Stimulated activated naive CD4-positive, alpha-beta T cell treated with Interleukin-2 at 50 U/mL for 16 hours (primary cell): ENCODE data around the gene CSNK1A1L.

Experiments
- DNase-seq: peaks from one replicate; lab custom pipeline; 2025; lab: John Stamatoyannopoulos, UW

CSNK1A1L gene

DNA sequence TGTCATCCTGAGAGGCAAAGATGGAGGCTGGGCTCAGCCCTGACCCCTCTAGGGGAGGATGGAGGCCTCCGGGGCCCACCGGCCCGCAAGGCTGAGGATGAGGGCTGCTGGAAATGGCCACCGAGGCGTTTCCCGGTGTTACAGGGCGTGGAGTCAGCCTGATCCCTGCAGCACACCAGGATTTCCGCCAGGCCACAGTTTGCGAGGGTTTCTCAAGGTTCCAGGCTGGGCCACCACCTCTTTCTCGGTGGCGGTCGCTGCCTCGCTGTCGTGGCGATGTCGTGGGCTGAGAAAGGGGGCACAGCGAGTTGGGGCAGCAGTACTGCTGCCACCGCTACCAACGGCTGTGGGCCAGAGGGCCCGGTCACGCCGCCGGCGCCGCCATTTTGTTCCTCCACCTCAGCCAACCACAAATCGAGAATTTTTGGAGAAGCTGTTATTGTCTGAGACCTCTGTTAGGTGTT, at the start of gene CSNK1A1L:
TSS of gene CSNK1A1L (minus strand) at position 414 of the 464 bp plus-strand sequence. CDS start at position 6, 408 bp downstream.
- no peak for DNase-seq

- no peak for DNase-seq
Measured at GRCh38 chr13:37149380-37149779, 43.9 kb upstream of the CSNK1A1L start.

DNA sequence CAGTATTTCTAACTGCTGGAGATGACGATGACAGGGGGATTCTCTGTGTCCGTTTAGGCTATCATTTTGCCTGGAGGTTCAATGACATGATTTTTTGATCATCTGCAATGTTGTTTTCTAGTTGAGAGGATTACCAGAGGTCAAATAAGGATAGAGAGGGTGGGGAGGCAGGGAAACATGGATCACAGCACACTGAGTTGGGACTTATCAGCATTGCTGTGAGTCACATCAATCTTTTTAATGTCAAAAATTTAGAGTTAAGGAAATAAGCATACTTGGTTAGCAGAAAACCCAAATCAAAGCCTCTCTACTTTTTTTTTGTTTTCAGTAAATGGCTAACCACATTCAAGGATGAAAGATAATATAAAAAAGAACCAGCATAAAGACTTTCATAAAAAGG, 43.0 kb upstream of the CSNK1A1L start:
- DNase-seq = no peak

- no peak for DNase-seq
Measured at GRCh38 chr13:37144661-37145060, 39.2 kb upstream of the CSNK1A1L start.

GRCh38 chr13:37143911-37144310, 38.4 kb upstream of the CSNK1A1L start:
- DNase-seq = no peak

GRCh38 chr13:37142877-37143276, 37.4 kb upstream of the CSNK1A1L start:
- no peak for DNase-seq

DNA sequence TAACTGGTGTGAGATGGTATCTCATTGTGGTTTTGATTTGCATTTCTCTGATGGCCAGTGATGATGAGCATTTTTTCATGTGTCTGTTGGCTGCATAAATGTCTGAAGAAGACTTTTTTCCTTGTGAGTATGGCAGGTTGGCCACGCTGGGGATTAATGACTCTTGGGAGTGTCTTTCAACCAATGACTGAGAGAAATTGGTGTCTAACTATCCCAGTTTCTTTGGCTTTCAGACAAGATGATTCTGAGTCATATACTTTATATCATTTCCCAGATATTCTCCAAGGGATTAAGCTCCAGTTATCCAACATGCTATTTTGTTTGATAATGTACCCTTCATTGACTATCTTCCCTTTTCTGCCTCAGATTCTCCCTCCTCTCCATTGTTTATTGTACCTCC, 35.5 kb upstream of the CSNK1A1L start:
- no peak for DNase-seq

DNA sequence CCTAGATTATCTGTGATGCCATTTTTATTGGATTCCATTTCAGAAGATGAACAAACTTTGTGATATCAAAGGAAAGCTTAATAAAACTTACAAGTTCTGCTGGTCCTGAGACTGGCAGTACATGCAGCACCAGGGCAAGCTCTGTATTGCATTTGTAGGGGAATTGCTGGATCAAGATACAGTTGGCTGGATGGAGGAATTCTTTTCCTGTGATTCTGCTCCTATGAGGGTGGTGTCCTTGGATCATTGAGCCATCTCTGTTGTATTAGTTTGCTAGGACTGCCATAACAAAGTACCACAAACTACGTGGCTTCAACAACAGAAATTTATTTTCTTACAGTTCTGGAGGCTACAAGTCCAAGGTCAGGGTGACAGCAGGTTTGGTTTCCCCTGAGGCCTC, 33.9 kb upstream of the CSNK1A1L start:
- no peak for DNase-seq

- DNase-seq = no peak
Measured at GRCh38 chr13:37138926-37139325, 33.5 kb upstream of the CSNK1A1L start.

DNA sequence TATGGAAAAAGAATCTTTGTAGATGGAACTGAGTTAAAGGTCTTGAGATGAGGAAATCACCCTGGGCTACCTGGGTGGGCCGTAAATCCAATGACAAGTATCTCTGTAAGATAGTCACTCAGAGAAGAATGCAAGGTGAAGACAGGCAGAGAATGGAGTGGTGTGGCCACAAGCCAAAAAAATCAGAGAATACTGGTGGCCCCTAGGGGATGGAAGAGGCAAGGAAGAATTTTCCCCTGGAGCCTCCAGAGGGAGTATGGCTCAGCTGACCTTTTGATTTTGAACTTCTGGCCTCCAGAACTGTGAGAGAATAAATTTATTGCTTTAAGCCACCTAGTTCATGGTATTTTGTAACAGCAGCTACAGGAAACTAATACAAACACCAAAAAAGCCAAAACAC, 32.7 kb upstream of the CSNK1A1L start:
- DNase-seq = no peak

DNA sequence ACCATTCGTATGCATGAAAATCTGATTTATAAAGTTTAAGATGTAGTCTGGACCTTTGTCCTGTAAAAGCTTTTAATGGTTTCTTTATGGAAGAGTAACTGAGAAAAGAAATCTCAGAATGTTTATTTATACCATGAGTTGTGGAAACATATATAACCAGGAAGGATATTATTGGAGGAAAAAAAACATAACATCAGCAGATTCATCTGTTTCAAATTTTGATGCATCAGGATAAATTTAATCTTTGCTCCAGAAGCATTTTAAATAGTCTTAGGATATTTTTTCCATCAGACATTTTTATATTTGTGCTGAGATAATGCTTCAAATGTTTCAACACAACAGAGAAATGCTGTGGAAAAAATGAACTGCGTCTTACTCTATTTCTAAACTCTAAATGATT, 31.2 kb upstream of the CSNK1A1L start:
- DNase-seq = no peak

GRCh38 chr13:37136187-37136586, 30.7 kb upstream of the CSNK1A1L start:
- no peak for DNase-seq

DNA sequence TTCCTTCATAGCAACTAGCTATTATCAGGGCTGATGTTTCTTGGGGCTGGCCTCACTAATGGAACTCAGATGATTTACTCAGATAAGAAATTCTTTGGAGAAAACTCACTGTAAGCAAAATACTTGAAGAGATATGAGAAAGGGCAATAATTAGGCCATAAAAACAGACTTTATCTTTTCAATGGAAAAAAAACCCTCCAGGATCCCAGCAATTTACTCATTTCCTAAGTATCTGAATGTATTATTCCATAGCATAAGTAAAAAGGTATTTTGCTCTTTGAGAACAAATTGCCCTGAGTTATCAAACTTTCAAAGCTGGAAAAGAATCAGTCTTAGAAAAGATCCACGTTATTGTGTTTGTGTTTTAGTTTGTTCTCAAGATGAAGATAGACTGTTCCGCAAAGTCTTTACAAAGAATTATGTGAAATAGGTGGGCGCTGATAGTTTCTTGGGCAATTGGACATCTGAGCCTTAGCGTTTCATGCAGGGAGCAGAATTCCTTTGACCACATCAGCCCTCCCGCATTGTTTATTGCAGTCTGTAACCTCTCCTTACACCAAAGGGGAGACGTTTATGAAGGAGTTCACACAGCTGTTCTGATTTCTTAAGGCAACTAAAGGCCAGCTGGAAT, 29.1 kb upstream of the CSNK1A1L start:
- DNase-seq = no peak

- no peak for DNase-seq
Measured at GRCh38 chr13:37132211-37132610, 26.7 kb upstream of the CSNK1A1L start.

- no peak for DNase-seq
Measured at GRCh38 chr13:37131092-37131491, 25.6 kb upstream of the CSNK1A1L start.

DNA sequence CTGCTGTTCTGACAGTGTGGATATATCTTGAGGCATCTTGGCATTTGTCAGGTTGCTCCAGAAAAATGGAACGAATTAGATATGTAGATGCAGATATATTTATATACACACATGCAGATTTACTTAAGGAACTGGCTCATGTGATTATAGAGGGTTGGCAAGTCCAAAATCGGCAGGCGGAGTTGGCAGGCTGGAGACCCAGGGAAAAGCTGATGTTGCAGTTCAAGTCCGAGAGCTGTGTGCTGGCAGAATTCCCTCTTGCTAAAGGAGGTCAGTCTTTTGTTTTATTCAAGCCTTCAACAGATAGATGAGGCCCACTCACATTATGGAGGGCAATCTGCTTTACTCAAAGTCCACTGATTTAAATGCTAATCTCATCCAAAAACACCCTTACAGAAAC, 24.4 kb upstream of the CSNK1A1L start:
- DNase-seq = no peak

- no peak for DNase-seq
Measured at GRCh38 chr13:37127691-37128241, 22.3 kb upstream of the CSNK1A1L start.

- no peak for DNase-seq
Measured at GRCh38 chr13:37123337-37123736, 17.9 kb upstream of the CSNK1A1L start.

- DNase-seq = no peak
Measured at GRCh38 chr13:37118016-37118415, 12.6 kb upstream of the CSNK1A1L start.

GRCh38 chr13:37114250-37114649, 8.8 kb upstream of the CSNK1A1L start:
- DNase-seq = no peak

GRCh38 chr13:37113534-37113933, 8.1 kb upstream of the CSNK1A1L start:
- no peak for DNase-seq

- no peak for DNase-seq
Measured at GRCh38 chr13:37109051-37109678, 3.7 kb upstream of the CSNK1A1L start.

DNA sequence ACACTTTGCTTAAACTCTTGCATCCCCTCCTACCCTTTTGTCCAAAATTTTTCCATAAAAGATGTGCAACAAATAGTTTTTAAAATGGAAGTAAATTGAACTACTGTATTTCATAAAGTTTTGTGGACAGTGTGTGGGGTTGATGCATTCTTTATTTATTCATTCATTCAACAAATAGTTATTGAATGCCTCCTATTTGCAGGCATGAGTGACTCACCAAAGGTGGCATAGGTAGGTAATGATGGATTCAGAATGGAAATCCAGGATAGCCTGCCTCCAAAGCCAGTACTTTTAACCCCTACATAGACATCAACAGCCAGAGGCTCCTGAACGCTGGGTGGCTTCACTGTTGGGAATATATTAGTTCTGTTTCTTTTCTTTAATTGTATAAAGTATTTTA, 2.4 kb upstream of the CSNK1A1L start:
- no peak for DNase-seq

DNA sequence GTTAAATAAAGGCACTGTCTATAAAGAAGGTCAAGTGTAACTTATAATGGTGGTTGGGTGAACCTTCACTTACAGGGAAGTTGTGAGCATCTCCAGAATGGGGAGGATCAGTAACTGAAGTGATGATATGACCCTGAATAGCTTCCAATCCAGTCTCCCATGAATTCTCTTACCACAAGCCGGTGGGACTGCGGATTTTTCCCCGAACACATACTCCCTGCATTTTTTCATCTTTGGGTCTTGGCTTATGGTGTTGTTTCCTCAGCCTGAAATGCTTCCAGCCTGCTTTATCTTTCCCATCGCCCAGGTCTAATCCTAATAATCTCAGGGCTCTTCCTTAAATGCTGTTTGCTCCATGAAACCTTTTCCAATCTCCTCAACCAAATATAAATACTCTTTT, 2.0 kb upstream of the CSNK1A1L start:
- no peak for DNase-seq
